Psoas muscle (tissue), 8 donors: ENCODE data around the gene KRT78. TPM values are rescaled to one million over a fixed set of nuclear protein-coding genes. Genes with fewer than 3 reads are reported as not detected.

ENCODE experiments used
- ATAC-seq, 4 donors: fragments of 200-7000 bp; cut with Tn5 transposase; one replicate each; pipeline ENCODE4 v1.9.1; 2020; ENCODE audit warnings: moderate library complexity in 3 of 4, mild to moderate bottlenecking in 2 of 4
- DNase-seq, 2 donors: peaks; one replicate each; pipeline ENCODE4 v3.0.0-alpha.2; 2020
- H3K27ac ChIP-seq: fragments of 200-600 bp; one replicate; pipeline ENCODE4 v1.8.0; 2022
- H3K27me3 ChIP-seq, 3 donors: fragments of 200-600 bp in 1 of 3; one replicate each; pipeline versions ENCODE4 v1.6.1 to v1.8.0; 2013 to 2022; ENCODE audit warnings: low read length in 2 of 3, mild to moderate bottlenecking in 2 of 3, moderate library complexity in 1 of 3; ENCODE audit not compliant: insufficient read depth in 3 of 3
- H3K36me3 ChIP-seq, 2 donors: fragments of 200-600 bp in 1 of 2; one replicate each; pipeline versions ENCODE4 v1.6.1 to v1.8.0; 2013 to 2022; ENCODE audit warnings: low read depth in 1 of 2, mild to moderate bottlenecking in 1 of 2, moderate library complexity in 1 of 2; ENCODE audit not compliant: insufficient read depth in 1 of 2
- H3K4me1 ChIP-seq: fragments of 200-600 bp; one replicate; pipeline ENCODE4 v1.8.0; 2022
- H3K4me3 ChIP-seq: fragments of 200-600 bp; one replicate; pipeline ENCODE4 v1.8.0; 2022; ENCODE audit warnings: mild to moderate bottlenecking
- H3K9me3 ChIP-seq: fragments of 200-600 bp; one replicate; pipeline ENCODE4 v1.8.0; 2022
- WGBS, 3 donors: extraction: QIAGEN DNeasy Blood & Tissue Kit; methylation state at CpG; one replicate each; pipeline versions ENCODE4 v1.1.6 to v1.1.7; 2013; 5-methylcytosine and 5-hydroxymethylcytosine counted together
- intact Hi-C, 2 donors: fragments of 100-400 bp; cut with DNase I; formaldehyde crosslinking; loops; one replicate each; pipeline versions ENCODE4 v1.11.0 to v1.14.2; 2022
- polyA plus RNA-seq, 3 donors: library from polyadenylated mRNA; stranded (reverse); fragments of 200-250 nt; gene quantifications; one replicate each; pipeline ENCODE4 v1.2.3, GENCODE V29; 2013
- total RNA-seq, 4 donors: library from RNA; stranded (reverse); fragmentation: NEBNext Ultra II Directional in 2 of 4; extraction: Animal tissue kit (Norgen Biotek cat#: 25700) in 2 of 4; gene quantifications; one replicate each; pipeline versions ENCODE4 v1.2.1 to v1.2.4, GENCODE V29; 2021 to 2023
- TF ChIP-seq, protein P1 (sequence below): fragments of 200-600 bp; IDR thresholded peaks from one replicate; pipeline ENCODE4 v1.8.0; 2022; ENCODE audit warnings: antibody characterized with exemption
- donor health status: healthy with polysubstance abuse.
- donor health status: DM: no; HTN: no; CAD: no; lungs with moderate emphysema.
- donor health status: Bipolar disorder and iron deficiency.
- donor health status: healthy.
- donor health status: DM: yes; HTN: yes; CAD: no.
- donor health status: DM: no; HTN: no; CAD: no.
- donor health status: DM: no; HTN: no; CAD: no.
- donor health status: DM: yes; HTN: yes; CAD: no.

KRT78 gene
- total and polyA plus RNA-seq, 7 donors: 0.04 TPM; not detected in 6

- no peaks in the 10 kb centered on the region for H3K9me3 ChIP-seq
- no peaks in the 10 kb centered on the region for H3K36me3 ChIP-seq
- TF ChIP-seq, protein P1, sequence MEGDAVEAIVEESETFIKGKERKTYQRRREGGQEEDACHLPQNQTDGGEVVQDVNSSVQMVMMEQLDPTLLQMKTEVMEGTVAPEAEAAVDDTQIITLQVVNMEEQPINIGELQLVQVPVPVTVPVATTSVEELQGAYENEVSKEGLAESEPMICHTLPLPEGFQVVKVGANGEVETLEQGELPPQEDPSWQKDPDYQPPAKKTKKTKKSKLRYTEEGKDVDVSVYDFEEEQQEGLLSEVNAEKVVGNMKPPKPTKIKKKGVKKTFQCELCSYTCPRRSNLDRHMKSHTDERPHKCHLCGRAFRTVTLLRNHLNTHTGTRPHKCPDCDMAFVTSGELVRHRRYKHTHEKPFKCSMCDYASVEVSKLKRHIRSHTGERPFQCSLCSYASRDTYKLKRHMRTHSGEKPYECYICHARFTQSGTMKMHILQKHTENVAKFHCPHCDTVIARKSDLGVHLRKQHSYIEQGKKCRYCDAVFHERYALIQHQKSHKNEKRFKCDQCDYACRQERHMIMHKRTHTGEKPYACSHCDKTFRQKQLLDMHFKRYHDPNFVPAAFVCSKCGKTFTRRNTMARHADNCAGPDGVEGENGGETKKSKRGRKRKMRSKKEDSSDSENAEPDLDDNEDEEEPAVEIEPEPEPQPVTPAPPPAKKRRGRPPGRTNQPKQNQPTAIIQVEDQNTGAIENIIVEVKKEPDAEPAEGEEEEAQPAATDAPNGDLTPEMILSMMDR: no peak
- no peak for DNase-seq
- intact Hi-C loops: loop anchor here in 1 of 2 donors (10.0 kb wide), 2 partner anchors 287 to 497 kb away; no protein-coding TSS in a partner anchor
- WGBS, 3 donors: 54 to 58% (median 55%) methylated on average over 9 of the region's 9 CpGs
- peaks cover 0 to 14% (median 0%) of the 10 kb centered on the region in 3 donors for H3K27me3 ChIP-seq
- no peaks in the 10 kb centered on the region for H3K4me1 ChIP-seq
- ATAC-seq: peak in 1 of 4 donors; percentile 13
- no peak overlapping the region for H3K4me3 ChIP-seq
- no peak overlapping the region for H3K27ac ChIP-seq
Observed at GRCh38 chr12:52871291-52872039, 22.7 kb upstream of the KRT78 start.

DNA sequence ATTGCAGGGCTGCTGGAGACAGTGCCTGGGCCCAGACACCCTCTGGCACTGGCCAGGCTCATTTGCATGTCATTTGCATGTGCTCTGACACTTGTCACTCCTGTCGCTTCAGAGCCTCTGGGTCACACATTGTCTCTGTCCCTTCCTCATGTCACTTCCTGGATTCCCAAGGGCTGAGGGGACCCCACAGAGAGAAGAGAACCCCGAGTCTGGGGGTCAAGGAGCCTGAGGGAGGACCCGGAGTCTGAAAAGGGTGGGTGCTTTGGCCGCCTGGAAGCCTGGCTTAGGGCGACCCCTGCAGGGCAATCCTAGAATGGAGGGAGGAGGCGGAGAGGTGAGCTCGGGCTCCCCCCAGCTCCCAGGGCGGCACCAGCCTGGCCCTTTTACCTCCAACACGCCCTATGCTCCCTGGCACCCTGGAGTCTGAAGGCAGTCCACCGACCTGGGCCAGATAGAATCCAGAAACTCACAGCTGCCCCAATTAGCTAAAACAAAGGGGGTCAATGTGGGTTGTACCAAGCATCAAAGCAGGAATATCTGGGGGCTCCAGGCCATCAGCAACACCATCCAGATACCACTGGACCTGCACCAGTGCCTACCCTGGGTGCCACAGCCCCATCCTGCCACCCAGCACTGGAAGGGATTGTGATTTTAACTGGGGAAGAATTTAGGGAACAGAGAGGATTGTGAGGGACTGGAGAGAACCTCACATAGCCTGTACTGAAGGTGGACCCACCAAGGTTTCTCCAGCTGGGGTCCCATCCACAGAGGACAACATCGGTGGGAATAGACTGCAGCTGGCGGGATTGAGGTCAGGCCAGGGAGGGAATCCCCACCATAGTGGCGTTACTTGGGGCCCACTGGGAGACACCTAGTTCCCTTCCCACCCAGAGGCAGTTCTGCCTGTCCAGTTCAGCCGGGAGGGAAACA is 21.8 kb upstream of the KRT78 start:
- no peaks in the 10 kb centered on the region for H3K9me3 ChIP-seq
- no peak overlapping the region for H3K27ac ChIP-seq
- DNase-seq (peak; percentile 40 to 55), ATAC-seq (no peak)
- H3K4me1 ChIP-seq: no peaks in the 10 kb centered on the region
- H3K27me3 ChIP-seq: peaks cover 0 to 14% (median 0%) of the 10 kb centered on the region in 3 donors
- H3K4me3 ChIP-seq: no peak overlapping the region
- TF ChIP-seq, protein P1: peak; percentile 27
- H3K36me3 ChIP-seq: no peaks in the 10 kb centered on the region
- intact Hi-C loops: loop anchor here in 1 of 2 donors (10.0 kb wide), 2 partner anchors 286 to 496 kb away; no protein-coding TSS in a partner anchor
- 45 to 54% (median 47%) methylated on average over 14 of the region's 14 CpGs for WGBS, 3 donors

DNA sequence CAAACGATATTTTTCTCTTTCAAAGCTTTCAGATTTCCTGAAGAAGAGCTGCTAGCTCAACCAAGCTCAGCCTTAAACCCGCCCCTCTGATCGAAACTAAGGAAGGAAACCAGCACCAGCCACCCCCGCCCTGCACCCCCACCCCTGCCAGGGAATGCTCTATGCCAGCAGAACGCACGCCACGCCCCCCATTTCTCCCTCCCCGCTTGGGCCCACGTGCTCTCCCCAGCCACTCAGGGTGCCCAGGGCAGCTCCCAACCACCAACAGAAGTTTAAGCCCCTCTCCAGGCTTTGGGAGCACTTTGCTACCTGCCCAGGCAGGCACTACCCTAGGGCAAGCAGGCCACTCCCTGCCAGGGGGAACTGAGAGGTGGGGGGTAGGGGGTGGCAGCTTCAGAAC is 18.8 kb upstream of the KRT78 start:
- 42 to 56% (median 53%) methylated on average over 9 of the region's 9 CpGs for WGBS, 3 donors
- Histone ChIP-seq H3K4me3 (no peak overlapping the region), H3K9me3 (no peaks in the 10 kb centered on the region), H3K27me3 (peaks cover 0 to 4% (median 0%) of the 10 kb centered on the region in 3 donors), H3K4me1 (no peaks in the 10 kb centered on the region), H3K36me3 (no peaks in the 10 kb centered on the region), H3K27ac (no peak overlapping the region)
- DNase-seq: peak; percentile 69 to 77
- ATAC-seq: peak in 2 of 4 donors; percentile 35 to 42
- TF ChIP-seq, protein P1: no peak
- intact Hi-C loops: no loop called here

DNA sequence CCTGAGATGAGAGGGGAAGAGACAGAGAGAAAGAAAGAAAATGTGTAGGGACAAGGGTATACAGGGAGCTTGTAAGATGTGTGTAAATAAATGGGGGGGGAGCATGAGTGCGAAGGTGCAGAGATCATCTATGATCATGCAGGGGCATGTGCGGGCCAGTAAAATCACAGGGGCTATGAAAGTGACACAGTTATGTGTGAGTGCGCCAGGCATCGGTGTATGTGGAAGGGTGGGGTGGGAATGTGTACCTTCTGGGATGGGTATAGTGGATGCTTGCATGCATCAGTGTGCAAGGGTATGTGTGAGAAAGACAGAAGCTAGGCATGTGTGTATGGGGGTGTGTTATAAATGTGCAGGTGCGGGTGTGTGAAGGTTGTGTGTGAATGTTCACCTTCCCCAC is 18.4 kb upstream of the KRT78 start:
- H3K9me3 ChIP-seq: no peaks in the 10 kb centered on the region
- WGBS, 3 donors: 95 to 97% (median 95%) methylated on average over 5 of the region's 5 CpGs
- no peaks in the 10 kb centered on the region for H3K4me1 ChIP-seq
- H3K36me3 ChIP-seq: no peaks in the 10 kb centered on the region
- DNase-seq (no peak), ATAC-seq (no peak)
- intact Hi-C loops: no loop called here
- TF ChIP-seq, protein P1: no peak
- no peak overlapping the region for H3K27ac ChIP-seq
- no peak overlapping the region for H3K4me3 ChIP-seq
- no peaks in the 10 kb centered on the region for H3K27me3 ChIP-seq
